Effector memory CD4-positive, alpha-beta T cell (primary cell): ENCODE results near the gene CHRND.
"Not testable (repeated sequence)": the region's sequence is repeated elsewhere in the genome, so short reads cannot be mapped to it uniquely, and the experiment has no call there.

Source experiments
- DNase-seq, 3 donors: peaks; one replicate each; pipeline ENCODE4 v3.0.0-alpha.2; 2020
- H3K27ac ChIP-seq: 2 replicates; pipeline ENCODE4 v1.7.0; 2013; ENCODE audit warnings: mild to moderate bottlenecking, low read length, moderate library complexity; ENCODE audit not compliant: insufficient read depth, poor library complexity, severe bottlenecking
- H3K27me3 ChIP-seq: replicated peaks from 2 replicates; pipeline ENCODE4 v1.7.0; 2013; ENCODE audit warnings: mild to moderate bottlenecking, low read length; ENCODE audit not compliant: insufficient read depth, control insufficient read depth, poor library complexity, severe bottlenecking
- H3K36me3 ChIP-seq: 2 replicates; pipeline ENCODE4 v1.7.0; 2013; ENCODE audit warnings: mild to moderate bottlenecking, low read length, moderate library complexity; ENCODE audit not compliant: control insufficient read depth, insufficient read depth
- H3K4me1 ChIP-seq: 2 replicates; pipeline ENCODE4 v1.7.0; 2013; ENCODE audit warnings: low read length, mild to moderate bottlenecking; ENCODE audit not compliant: control insufficient read depth, insufficient read depth, poor library complexity, severe bottlenecking
- H3K4me3 ChIP-seq: 2 replicates; pipeline ENCODE4 v1.7.0; 2013; ENCODE audit warnings: low read length, low read depth, mild to moderate bottlenecking; ENCODE audit not compliant: insufficient read depth, poor library complexity, severe bottlenecking
- H3K9me3 ChIP-seq: 2 replicates; pipeline ENCODE4 v1.7.0; 2013; ENCODE audit warnings: mild to moderate bottlenecking, low read length, moderate library complexity; ENCODE audit not compliant: control insufficient read depth

Gene CHRND

GRCh38 chr2:232526372-232526941, 497 bp downstream of the CHRND start:
- H3K4me1 ChIP-seq, result peaks cover 27% of the 10 kb centered on the region
- no peak overlapping the region for H3K27ac ChIP-seq
- no peaks in the 10 kb centered on the region for H3K36me3 ChIP-seq
- H3K27me3 ChIP-seq, result peaks cover 37% of the 10 kb centered on the region
- H3K4me3 ChIP-seq, result no peak overlapping the region
- no peak for DNase-seq
- H3K9me3 ChIP-seq, result no peaks in the 10 kb centered on the region

GRCh38 chr2:232527905-232528470, 2.0 kb downstream of the CHRND start:
- H3K27ac ChIP-seq, result no peak overlapping the region
- DNase-seq, result no peak
- no peaks in the 10 kb centered on the region for H3K36me3 ChIP-seq
- no peaks in the 10 kb centered on the region for H3K9me3 ChIP-seq
- no peak overlapping the region for H3K4me3 ChIP-seq
- peaks cover 22% of the 10 kb centered on the region for H3K27me3 ChIP-seq
- H3K4me1 ChIP-seq, result peaks cover 14% of the 10 kb centered on the region

- H3K27me3 ChIP-seq, result peaks cover 13% of the 10 kb centered on the region
- DNase-seq, result no peak
Measured at GRCh38 chr2:232528746-232529460, 2.9 kb downstream of the CHRND start.

DNA sequence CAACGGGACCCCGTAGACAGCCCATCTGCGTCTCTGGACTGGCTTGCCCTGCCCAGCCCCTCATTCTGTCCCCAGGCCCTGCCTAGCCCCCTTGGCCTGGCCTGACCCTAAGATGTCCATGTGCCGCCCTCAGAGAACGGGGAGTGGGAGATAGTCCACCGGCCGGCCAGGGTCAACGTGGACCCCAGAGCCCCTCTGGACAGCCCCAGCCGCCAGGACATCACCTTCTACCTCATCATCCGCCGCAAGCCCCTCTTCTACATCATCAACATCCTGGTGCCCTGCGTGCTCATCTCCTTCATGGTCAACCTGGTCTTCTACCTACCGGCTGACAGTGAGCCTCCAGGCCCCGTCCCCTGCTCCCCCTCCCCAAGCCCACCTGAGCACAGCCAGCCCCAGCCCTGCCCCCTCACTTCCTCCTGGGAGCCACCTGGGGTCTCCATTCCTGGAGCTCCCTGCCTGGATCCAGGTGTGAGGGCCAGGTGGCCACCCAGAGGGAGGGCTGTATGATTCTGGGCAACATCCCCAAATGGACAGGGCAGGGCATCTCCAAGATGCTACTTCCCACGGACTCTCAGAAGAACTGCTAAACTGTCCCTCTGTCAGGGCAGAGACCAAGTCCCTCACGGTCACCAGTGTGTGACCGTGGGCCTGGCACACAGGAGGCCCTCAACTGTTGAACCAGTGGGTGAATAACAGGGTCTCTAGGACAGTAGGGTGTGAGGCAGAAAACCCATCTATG, 4.0 kb downstream of the CHRND start:
- Histone ChIP-seq H3K9me3 (no peaks in the 10 kb centered on the region), H3K27ac (no peak overlapping the region), H3K4me3 (no peak overlapping the region), H3K27me3 (peaks cover 3% of the 10 kb centered on the region), H3K36me3 (no peaks in the 10 kb centered on the region), H3K4me1 (no peaks in the 10 kb centered on the region)
- no peak for DNase-seq

More at GRCh38 chr2:232528746-232529460, 2.9 kb downstream of the CHRND start:
- Histone ChIP-seq H3K4me1 (peaks cover 5% of the 10 kb centered on the region), H3K36me3 (no peaks in the 10 kb centered on the region), H3K27ac (no peak overlapping the region), H3K9me3 (no peaks in the 10 kb centered on the region), H3K4me3 (no peak overlapping the region)

GRCh38 chr2:232530626-232531260, 4.8 kb downstream of the CHRND start:
- Histone ChIP-seq H3K4me1 (no peaks in the 10 kb centered on the region), H3K36me3 (no peaks in the 10 kb centered on the region), H3K9me3 (no peaks in the 10 kb centered on the region), H3K27me3 (no peaks in the 10 kb centered on the region), H3K27ac (no peak overlapping the region), H3K4me3 (no peak overlapping the region)
- DNase-seq, result no peak

GRCh38 chr2:232532419-232532818, 6.5 kb downstream of the CHRND start:
- no peak overlapping the region for H3K4me3 ChIP-seq
- no peak for DNase-seq

DNA sequence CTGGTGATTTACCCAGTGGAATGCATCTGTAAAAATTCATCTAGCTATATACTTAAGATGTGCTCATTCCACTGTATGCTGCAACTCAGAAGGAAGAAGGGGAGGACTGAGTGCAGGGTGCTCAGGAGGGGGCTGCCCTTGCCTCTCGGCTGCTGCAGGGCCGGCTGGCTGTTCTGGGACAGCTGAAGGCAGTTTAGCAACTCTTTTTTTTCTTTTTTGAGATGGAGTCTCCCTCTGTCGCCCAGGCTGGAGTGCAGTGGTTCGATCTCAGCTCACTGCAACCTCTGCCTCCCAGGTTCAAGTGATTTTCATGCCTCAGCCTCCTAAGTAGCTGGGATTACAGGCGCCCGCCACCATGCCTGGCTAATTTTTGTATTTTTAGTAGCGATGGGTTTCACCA, 6.9 kb downstream of the CHRND start:
- H3K9me3 ChIP-seq, H3K27ac ChIP-seq, H3K4me3 ChIP-seq, DNase-seq, H3K4me1 ChIP-seq, H3K27me3 ChIP-seq, H3K36me3 ChIP-seq: not testable (repeated sequence)

More at GRCh38 chr2:232532419-232532818, 6.5 kb downstream of the CHRND start:
- H3K27me3 ChIP-seq, result no peaks in the 10 kb centered on the region
- H3K9me3 ChIP-seq, result no peaks in the 10 kb centered on the region
- no peaks in the 10 kb centered on the region for H3K36me3 ChIP-seq
- H3K4me1 ChIP-seq, result no peaks in the 10 kb centered on the region
- H3K27ac ChIP-seq, result no peak overlapping the region

DNA sequence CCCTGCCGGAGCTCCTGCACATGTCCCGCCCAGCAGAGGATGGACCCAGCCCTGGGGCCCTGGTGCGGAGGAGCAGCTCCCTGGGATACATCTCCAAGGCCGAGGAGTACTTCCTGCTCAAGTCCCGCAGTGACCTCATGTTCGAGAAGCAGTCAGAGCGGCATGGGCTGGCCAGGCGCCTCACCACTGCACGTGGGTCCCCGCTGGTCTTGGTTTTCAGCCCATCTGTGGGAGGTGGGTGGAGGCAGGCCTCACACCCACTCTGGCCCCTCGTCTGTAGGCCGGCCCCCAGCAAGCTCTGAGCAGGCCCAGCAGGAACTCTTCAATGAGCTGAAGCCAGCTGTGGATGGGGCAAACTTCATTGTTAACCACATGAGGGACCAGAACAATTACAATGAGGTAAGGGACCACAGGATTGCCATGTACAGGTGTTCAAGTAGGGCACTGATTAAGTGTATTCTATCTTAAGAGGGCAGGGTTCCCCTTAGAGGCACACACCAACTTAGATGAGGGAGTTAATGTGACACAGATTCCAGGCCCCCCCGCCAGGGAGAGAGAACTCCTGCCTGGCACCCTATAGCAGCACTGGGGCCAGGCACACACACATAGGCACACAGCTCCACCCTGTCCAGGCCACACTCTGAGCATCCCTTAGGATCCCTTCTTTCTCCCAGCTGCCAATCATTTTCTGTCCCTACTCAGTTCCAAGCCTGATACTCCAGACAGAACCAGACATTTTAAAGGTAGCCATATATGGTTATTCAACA, 8.2 kb downstream of the CHRND start:
- Histone ChIP-seq H3K27me3 (no peaks in the 10 kb centered on the region), H3K27ac (no peak overlapping the region), H3K4me1 (no peaks in the 10 kb centered on the region), H3K36me3 (no peaks in the 10 kb centered on the region), H3K9me3 (no peaks in the 10 kb centered on the region), H3K4me3 (no peak overlapping the region)
- no peak for DNase-seq

DNA sequence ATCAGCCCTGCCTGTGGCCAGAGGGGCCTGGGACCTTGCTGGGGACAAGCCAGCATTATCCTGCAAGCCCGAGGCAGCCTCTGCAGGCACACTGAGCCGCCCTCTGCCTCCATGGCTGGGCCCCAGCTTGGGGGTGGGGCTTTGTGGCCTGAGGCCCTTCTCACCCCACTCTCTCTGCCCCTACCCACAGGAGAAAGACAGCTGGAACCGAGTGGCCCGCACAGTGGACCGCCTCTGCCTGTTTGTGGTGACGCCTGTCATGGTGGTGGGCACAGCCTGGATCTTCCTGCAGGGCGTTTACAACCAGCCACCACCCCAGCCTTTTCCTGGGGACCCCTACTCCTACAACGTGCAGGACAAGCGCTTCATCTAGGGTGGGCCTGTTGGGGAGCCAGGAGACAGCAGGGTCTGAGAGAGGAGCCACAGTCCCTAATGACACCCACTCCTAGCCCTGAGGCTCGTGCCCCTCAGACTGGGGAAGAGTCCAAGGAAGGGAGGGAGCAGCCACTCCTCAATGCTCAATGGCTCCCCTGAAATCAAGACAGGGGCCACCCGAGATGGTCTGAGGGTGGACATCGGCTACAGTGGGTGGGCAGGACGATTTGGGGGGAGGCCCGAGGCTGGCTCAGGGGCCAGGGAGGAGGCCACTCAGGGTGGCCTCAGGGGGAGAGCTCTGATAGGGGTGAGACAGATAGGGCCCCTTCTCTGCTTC, 9.1 kb downstream of the CHRND start:
- H3K36me3 ChIP-seq, result no peaks in the 10 kb centered on the region
- no peak overlapping the region for H3K27ac ChIP-seq
- H3K9me3 ChIP-seq, result no peaks in the 10 kb centered on the region
- H3K4me1 ChIP-seq, result no peaks in the 10 kb centered on the region
- H3K4me3 ChIP-seq, result no peak overlapping the region
- H3K27me3 ChIP-seq, result no peaks in the 10 kb centered on the region
- DNase-seq, result no peak
